Aorta (tissue), 5 donors: ENCODE results near the gene GPR132. TPM values are rescaled to one million over a fixed set of nuclear protein-coding genes. Genes with fewer than 3 reads are reported as not detected.

Experiments
- ATAC-seq: fragments of 200-7000 bp; cut with Tn5 transposase; one replicate; pipeline ENCODE4 v1.9.1; 2022; ENCODE audit warnings: moderate library complexity; ENCODE audit not compliant: low FRiP score
- DNase-seq, 2 donors: peaks; one replicate each; pipeline ENCODE4 v3.0.0-alpha.2; 2020
- H3K27ac ChIP-seq, 2 donors: one replicate each; pipeline ENCODE4 v1.5.1; 2013; ENCODE audit warnings: low read length in 2 of 2, mild to moderate bottlenecking in 2 of 2, moderate library complexity in 2 of 2, control low read depth in 1 of 2, inconsistent platforms in 1 of 2, low read depth in 1 of 2
- H3K27me3 ChIP-seq, 2 donors: one replicate each; pipeline ENCODE4 v1.6.1; 2013; ENCODE audit warnings: control low read depth in 1 of 2, low read length in 1 of 2, mild to moderate bottlenecking in 1 of 2, moderate library complexity in 1 of 2; ENCODE audit not compliant: insufficient read depth in 2 of 2, control insufficient read depth in 1 of 2
- H3K36me3 ChIP-seq, 2 donors: one replicate each; pipeline ENCODE4 v1.6.1; 2013; ENCODE audit warnings: control low read depth in 1 of 2, low read length in 1 of 2, mild to moderate bottlenecking in 1 of 2; ENCODE audit not compliant: insufficient read depth in 2 of 2, control insufficient read depth in 1 of 2
- H3K4me1 ChIP-seq, 2 donors: one replicate each; pipeline ENCODE4 v1.6.1; 2013; ENCODE audit warnings: low read length in 2 of 2, control low read depth in 1 of 2, mild to moderate bottlenecking in 1 of 2, moderate library complexity in 1 of 2; ENCODE audit not compliant: insufficient read depth in 2 of 2, control insufficient read depth in 1 of 2
- H3K4me3 ChIP-seq, 2 donors: one replicate each; pipeline ENCODE4 v1.5.1; 2013; ENCODE audit warnings: low read length in 2 of 2, control low read depth in 1 of 2, mild to moderate bottlenecking in 1 of 2
- H3K9me3 ChIP-seq: one replicate; pipeline ENCODE4 v1.6.1; 2013; ENCODE audit warnings: mild to moderate bottlenecking, low read length; ENCODE audit not compliant: control insufficient read depth
- WGBS, 2 donors: extraction: QIAGEN DNeasy Blood & Tissue Kit; methylation state at CpG; one replicate each; pipeline ENCODE4 v1.1.7; 2013; 5-methylcytosine and 5-hydroxymethylcytosine counted together
- intact Hi-C, 2 donors: fragments of 100-400 bp; cut with DNase I; formaldehyde crosslinking; loops; one replicate each; pipeline versions ENCODE4 v1.14.2 to v1.15.0; 2022
- polyA plus RNA-seq, 2 donors: library from polyadenylated mRNA; stranded (reverse); fragments of 200-250 nt; gene quantifications; one replicate each; pipeline ENCODE4 v1.2.3, GENCODE V29; 2013
- total RNA-seq, 2 donors: library from RNA; stranded (reverse); fragmentation: NEBNext Ultra II Directional; extraction: Animal tissue kit (Norgen Biotek cat#: 25700); gene quantifications; one replicate each; pipeline ENCODE4 v1.2.1, GENCODE V29; 2021
- donor health status: healthy with polysubstance abuse.
- donor health status: Bipolar disorder and iron deficiency.
- donor health status: DM: no; HTN: no; CAD: no.
- donor health status: DM: no; HTN: no; CAD: no.
- donor health status: DM: yes; HTN: yes; CAD: no.

GPR132 gene
- total and polyA plus RNA-seq, 4 donors = 1.0 to 5.0 (median 2.9) TPM; not detected in 1

GRCh38 chr14:105080161-105080560 is 14.9 kb upstream of the GPR132 start:
- ATAC-seq = no peak
- DNase-seq = peak in 1 of 2 donors; percentile 38
- intact Hi-C loops = no loop called here
- H3K4me3 ChIP-seq = no peak overlapping the region
- H3K27ac ChIP-seq = no peak overlapping the region
- no peaks in the 10 kb centered on the region for H3K9me3 ChIP-seq
- H3K27me3 ChIP-seq = no peaks in the 10 kb centered on the region
- H3K36me3 ChIP-seq = no peaks in the 10 kb centered on the region
- WGBS, 2 donors = 82 to 86% methylated on average over 17 of the region's 17 CpGs
- H3K4me1 ChIP-seq = no peaks in the 10 kb centered on the region

GRCh38 chr14:105078294-105078693 is 13.1 kb upstream of the GPR132 start:
- H3K4me1 ChIP-seq = no peaks in the 10 kb centered on the region
- 83 to 86% methylated on average over 1 of the region's 1 CpG for WGBS, 2 donors
- intact Hi-C loops = no loop called here
- H3K4me3 ChIP-seq = no peak overlapping the region
- no peak overlapping the region for H3K27ac ChIP-seq
- H3K27me3 ChIP-seq = no peaks in the 10 kb centered on the region
- no peak for ATAC-seq
- DNase-seq = no peak
- H3K9me3 ChIP-seq = no peaks in the 10 kb centered on the region
- H3K36me3 ChIP-seq = no peaks in the 10 kb centered on the region

- ATAC-seq = no peak
- no peaks in the 10 kb centered on the region for H3K36me3 ChIP-seq
- DNase-seq = no peak
- intact Hi-C loops = no loop called here
- no peak overlapping the region for H3K27ac ChIP-seq
- no peaks in the 10 kb centered on the region for H3K27me3 ChIP-seq
- no peaks in the 10 kb centered on the region for H3K9me3 ChIP-seq
- H3K4me3 ChIP-seq = no peak overlapping the region
- H3K4me1 ChIP-seq = no peaks in the 10 kb centered on the region
- WGBS, 2 donors = 50 to 59% methylated on average over 8 of the region's 8 CpGs
These were observed 12.4 kb upstream of the GPR132 start for GRCh38 chr14:105077649-105077995.

- no peak for ATAC-seq
- DNase-seq = no peak
- Histone ChIP-seq H3K9me3 (no peaks in the 10 kb centered on the region), H3K4me1 (no peaks in the 10 kb centered on the region), H3K4me3 (no peak overlapping the region), H3K27me3 (no peaks in the 10 kb centered on the region), H3K36me3 (no peaks in the 10 kb centered on the region), H3K27ac (no peak overlapping the region)
- WGBS, 2 donors = 72 to 76% methylated on average over 18 of the region's 18 CpGs
- intact Hi-C loops = no loop called here
These were observed 11.8 kb upstream of the GPR132 start for GRCh38 chr14:105076805-105077648.

GRCh38 chr14:105076296-105076804 is 11.1 kb upstream of the GPR132 start:
- Histone ChIP-seq H3K4me1 (no peaks in the 10 kb centered on the region), H3K27ac (no peak overlapping the region), H3K4me3 (no peak overlapping the region), H3K27me3 (no peaks in the 10 kb centered on the region), H3K36me3 (no peaks in the 10 kb centered on the region), H3K9me3 (no peaks in the 10 kb centered on the region)
- 71 to 83% methylated on average over 15 to 16 of the region's 16 CpGs for WGBS, 2 donors
- ATAC-seq (peak; percentile 28), DNase-seq (peak; percentile 49 to 54)
- intact Hi-C loops = no loop called here

GRCh38 chr14:105075379-105076295 is 10.4 kb upstream of the GPR132 start:
- Histone ChIP-seq H3K36me3 (no peaks in the 10 kb centered on the region), H3K9me3 (no peaks in the 10 kb centered on the region), H3K27ac (no peak overlapping the region), H3K27me3 (no peaks in the 10 kb centered on the region), H3K4me1 (no peaks in the 10 kb centered on the region), H3K4me3 (no peak overlapping the region)
- intact Hi-C loops = no loop called here
- ATAC-seq (no peak), DNase-seq (peak; percentile 77 to 82)
- 9 to 11% methylated on average over 23 to 24 of the region's 24 CpGs for WGBS, 2 donors

GRCh38 chr14:105074601-105075053 is 9.4 kb upstream of the GPR132 start:
- Histone ChIP-seq H3K4me3 (no peak overlapping the region), H3K36me3 (no peaks in the 10 kb centered on the region), H3K27me3 (no peaks in the 10 kb centered on the region), H3K4me1 (no peaks in the 10 kb centered on the region), H3K9me3 (no peaks in the 10 kb centered on the region), H3K27ac (no peak overlapping the region)
- WGBS, 2 donors = 48 to 52% methylated on average over 15 of the region's 15 CpGs
- DNase-seq (peak; percentile 47 to 69), ATAC-seq (peak; percentile 4)
- intact Hi-C loops = no loop called here

GRCh38 chr14:105073720-105074600 is 8.7 kb upstream of the GPR132 start:
- peak; percentile 20 for ATAC-seq
- no peaks in the 10 kb centered on the region for H3K27me3 ChIP-seq
- no peaks in the 10 kb centered on the region for H3K4me1 ChIP-seq

More at GRCh38 chr14:105073720-105074600, 8.7 kb upstream of the GPR132 start:
- H3K36me3 ChIP-seq = no peaks in the 10 kb centered on the region
- 74 to 76% methylated on average over 15 to 18 of the region's 18 CpGs for WGBS, 2 donors
- H3K9me3 ChIP-seq = no peaks in the 10 kb centered on the region
- DNase-seq = peak; percentile 44 to 66
- no peak overlapping the region for H3K27ac ChIP-seq
- no peak overlapping the region for H3K4me3 ChIP-seq
- intact Hi-C loops = no loop called here
